ENCODE data around the gene KIAA0232.

- no peak for TF ChIP-seq MAX (IDR thresholded peaks at IDR 0.05)
- no peak for TF ChIP-seq YY1 (IDR thresholded peaks at IDR 0.05; ENCODE audit: low read depth)
- TF ChIP-seq TEAD4 (IDR thresholded peaks at IDR 0.05), result no peak
- TF ChIP-seq TCF12 (IDR thresholded peaks at IDR 0.05; ENCODE audit: low read depth), result no peak
- TF ChIP-seq EP300 (IDR thresholded peaks at IDR 0.05; ENCODE audit: borderline replicate concordance), result no peak
- TF ChIP-seq REST (IDR thresholded peaks at IDR 0.05; ENCODE audit: low read depth), result no peak
Measured at GRCh38 chr4:6770581-6771228, 11.8 kb upstream of the KIAA0232 start.
